ENCODE measurements around the gene MACROD2. TPM values are rescaled to one million over a fixed set of nuclear protein-coding genes. Genes with fewer than 3 reads are reported as not detected.

MACROD2 gene
- polyA plus RNA-seq, 1 donor from 2014 or later: 23.2 TPM

GRCh38 chr20:15415908-15416307, 1420.6 kb downstream of the MACROD2 start:
- Histone ChIP-seq H3K27me3 (ENCODE audit: insufficient read depth, low read depth, low read length) (no peaks in the 10 kb centered on the region), H2AFZ (ENCODE audit: low read depth, low read length) (no peak overlapping the region), H3K9me3 (ENCODE audit: low read length) (no peaks in the 10 kb centered on the region), H3K4me3 (ENCODE audit: low read length) (peak overlapping the region; percentile 19), H4K20me1 (ENCODE audit: insufficient read depth) (no peaks in the 10 kb centered on the region), H3K9me2 (ENCODE audit: insufficient read depth, low read length) (no peaks in the 10 kb centered on the region), H3K4me2 (ENCODE audit: low read length) (peak overlapping the region; percentile 54), H3F3A (ENCODE audit: insufficient read depth, low read length, poor library complexity, severe bottlenecking) (no peaks in the 10 kb centered on the region), H3K36me3 (ENCODE audit: insufficient read depth, low read length) (no peaks in the 10 kb centered on the region), H3K79me2 (replicated peaks; ENCODE audit: insufficient read depth, low read length) (no peaks in the 10 kb centered on the region), H3K27ac (ENCODE audit: low read length) (no peak overlapping the region), H3K9ac (ENCODE audit: low read length) (no peak overlapping the region)
- TF ChIP-seq EP300 (conservative IDR thresholded peaks at IDR 0.05; ENCODE audit: poor library complexity, severe bottlenecking) (peak; percentile 29), CTCF (IDR thresholded peaks at IDR 0.05; ENCODE audit: poor library complexity, severe bottlenecking) (no peak)

GRCh38 chr20:15419856-15420255, 1424.5 kb downstream of the MACROD2 start:
- Histone ChIP-seq H3K4me2 (ENCODE audit: low read length) (no peak overlapping the region), H3K27ac (ENCODE audit: low read length) (no peak overlapping the region), H3F3A (ENCODE audit: insufficient read depth, low read length, poor library complexity, severe bottlenecking) (no peaks in the 10 kb centered on the region), H4K20me1 (ENCODE audit: insufficient read depth) (no peaks in the 10 kb centered on the region), H3K9me3 (ENCODE audit: low read length) (no peaks in the 10 kb centered on the region), H3K27me3 (ENCODE audit: insufficient read depth, low read depth, low read length) (no peaks in the 10 kb centered on the region), H3K79me2 (replicated peaks; ENCODE audit: insufficient read depth, low read length) (no peaks in the 10 kb centered on the region), H2AFZ (ENCODE audit: low read depth, low read length) (no peak overlapping the region), H3K36me3 (ENCODE audit: insufficient read depth, low read length) (no peaks in the 10 kb centered on the region), H3K9ac (ENCODE audit: low read length) (no peak overlapping the region), H3K9me2 (ENCODE audit: insufficient read depth, low read length) (no peaks in the 10 kb centered on the region), H3K4me3 (ENCODE audit: low read length) (no peak overlapping the region)
- TF ChIP-seq RAD21 (conservative IDR thresholded peaks at IDR 0.05) (no peak), EZH2 (IDR thresholded peaks at IDR 0.05; ENCODE audit: borderline replicate concordance, insufficient read depth, low read length, poor library complexity, severe bottlenecking) (no peak), EP300 (conservative IDR thresholded peaks at IDR 0.05; ENCODE audit: poor library complexity, severe bottlenecking) (no peak), CTCF (IDR thresholded peaks at IDR 0.05; ENCODE audit: poor library complexity, severe bottlenecking) (no peak), SMC3 (conservative IDR thresholded peaks at IDR 0.05; ENCODE audit: poor library complexity) (no peak), MXI1 (conservative IDR thresholded peaks at IDR 0.05; ENCODE audit: poor library complexity, severe bottlenecking) (no peak)
- TF ChIP-seq, protein P1, sequence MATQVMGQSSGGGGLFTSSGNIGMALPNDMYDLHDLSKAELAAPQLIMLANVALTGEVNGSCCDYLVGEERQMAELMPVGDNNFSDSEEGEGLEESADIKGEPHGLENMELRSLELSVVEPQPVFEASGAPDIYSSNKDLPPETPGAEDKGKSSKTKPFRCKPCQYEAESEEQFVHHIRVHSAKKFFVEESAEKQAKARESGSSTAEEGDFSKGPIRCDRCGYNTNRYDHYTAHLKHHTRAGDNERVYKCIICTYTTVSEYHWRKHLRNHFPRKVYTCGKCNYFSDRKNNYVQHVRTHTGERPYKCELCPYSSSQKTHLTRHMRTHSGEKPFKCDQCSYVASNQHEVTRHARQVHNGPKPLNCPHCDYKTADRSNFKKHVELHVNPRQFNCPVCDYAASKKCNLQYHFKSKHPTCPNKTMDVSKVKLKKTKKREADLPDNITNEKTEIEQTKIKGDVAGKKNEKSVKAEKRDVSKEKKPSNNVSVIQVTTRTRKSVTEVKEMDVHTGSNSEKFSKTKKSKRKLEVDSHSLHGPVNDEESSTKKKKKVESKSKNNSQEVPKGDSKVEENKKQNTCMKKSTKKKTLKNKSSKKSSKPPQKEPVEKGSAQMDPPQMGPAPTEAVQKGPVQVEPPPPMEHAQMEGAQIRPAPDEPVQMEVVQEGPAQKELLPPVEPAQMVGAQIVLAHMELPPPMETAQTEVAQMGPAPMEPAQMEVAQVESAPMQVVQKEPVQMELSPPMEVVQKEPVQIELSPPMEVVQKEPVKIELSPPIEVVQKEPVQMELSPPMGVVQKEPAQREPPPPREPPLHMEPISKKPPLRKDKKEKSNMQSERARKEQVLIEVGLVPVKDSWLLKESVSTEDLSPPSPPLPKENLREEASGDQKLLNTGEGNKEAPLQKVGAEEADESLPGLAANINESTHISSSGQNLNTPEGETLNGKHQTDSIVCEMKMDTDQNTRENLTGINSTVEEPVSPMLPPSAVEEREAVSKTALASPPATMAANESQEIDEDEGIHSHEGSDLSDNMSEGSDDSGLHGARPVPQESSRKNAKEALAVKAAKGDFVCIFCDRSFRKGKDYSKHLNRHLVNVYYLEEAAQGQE (IDR thresholded peaks at IDR 0.05; ENCODE audit: borderline replicate concordance): no peak
